H1 (cell line): ENCODE results near the gene PPP2R2B. TPM values are rescaled to one million over a fixed set of nuclear protein-coding genes. Genes with fewer than 3 reads are reported as not detected.

Experiments
- ATF3 ChIP-seq: IDR thresholded peaks from 2 replicates; pipeline ENCODE4 v1.6.1; 2011; ENCODE audit warnings: low read depth, mild to moderate bottlenecking, low read length; ENCODE audit not compliant: insufficient read depth
- CBX5 ChIP-seq: fragments of 300-800, 300-1000 bp; sonication (generic); IDR thresholded peaks from 2 replicates; pipeline ENCODE4 v1.7.1; 2016; ENCODE audit warnings: antibody characterized with exemption, low read length, low read depth
- EGR1 ChIP-seq: IDR thresholded peaks from 2 replicates; pipeline ENCODE4 v1.6.1; 2011; ENCODE audit warnings: low read depth, low read length, borderline replicate concordance
- RXRA ChIP-seq: IDR thresholded peaks from 2 replicates; pipeline ENCODE4 v1.6.1; 2011; ENCODE audit warnings: low read depth, mild to moderate bottlenecking, low read length, moderate library complexity; ENCODE audit not compliant: insufficient read depth
- SIX5 ChIP-seq: IDR thresholded peaks from 2 replicates; pipeline ENCODE4 v1.6.1; 2011; ENCODE audit warnings: mild to moderate bottlenecking, low read depth, low read length
- TAF7 ChIP-seq: optimal IDR thresholded peaks from 2 replicates; pipeline ENCODE3; 2011; ENCODE audit warnings: low read depth, mild to moderate bottlenecking, inconsistent platforms, low read length, moderate library complexity, borderline replicate concordance
- polyA plus RNA-seq, 7 experiments: library from polyadenylated mRNA; depleted of rRNA in 3 of 7; stranded (reverse) in 5 of 7; unstranded in 2 of 7; fragments of >200 nt in 5 of 7; fragments of 200-250 nt in 2 of 7; gene quantifications; 1 replicate in 5 of 7; 2 replicates in 1 of 7; 4 replicates in 1 of 7; pipeline versions ENCODE4 v1.2.1 to v1.2.3, GENCODE V29; 2011 to 2013; ENCODE audit warnings: missing spikeins in 2 of 7, mixed read lengths in 2 of 7
- total RNA-seq: library from RNA; stranded (reverse); fragmentation: NEBNext Ultra II Directional; extraction: Animal tissue kit (Norgen Biotek cat#: 25700); gene quantifications from 2 replicates; pipeline ENCODE4 v1.2.1, GENCODE V29; 2021

PPP2R2B gene
- total and polyA plus RNA-seq, 2 of the 8 experiments (the other 6 are each of a cell fraction or from before 2014, with no cell fraction given): 21.1 to 37.1 TPM

GRCh38 chr5:146620669-146621051, 257.9 kb downstream of the PPP2R2B start (continued):
- no peak for TF ChIP-seq SIX5
- TF ChIP-seq RXRA: no peak
- TF ChIP-seq CBX5: no peak
- no peak for TF ChIP-seq ATF3
- TF ChIP-seq EGR1: no peak
- no peak for TF ChIP-seq TAF7
